ENCODE measurements around the gene TCF25.
"Not testable (repeated sequence)": the region's sequence is repeated elsewhere in the genome, so short reads cannot be mapped to it uniquely, and the experiment has no call there.

Gene TCF25

DNA sequence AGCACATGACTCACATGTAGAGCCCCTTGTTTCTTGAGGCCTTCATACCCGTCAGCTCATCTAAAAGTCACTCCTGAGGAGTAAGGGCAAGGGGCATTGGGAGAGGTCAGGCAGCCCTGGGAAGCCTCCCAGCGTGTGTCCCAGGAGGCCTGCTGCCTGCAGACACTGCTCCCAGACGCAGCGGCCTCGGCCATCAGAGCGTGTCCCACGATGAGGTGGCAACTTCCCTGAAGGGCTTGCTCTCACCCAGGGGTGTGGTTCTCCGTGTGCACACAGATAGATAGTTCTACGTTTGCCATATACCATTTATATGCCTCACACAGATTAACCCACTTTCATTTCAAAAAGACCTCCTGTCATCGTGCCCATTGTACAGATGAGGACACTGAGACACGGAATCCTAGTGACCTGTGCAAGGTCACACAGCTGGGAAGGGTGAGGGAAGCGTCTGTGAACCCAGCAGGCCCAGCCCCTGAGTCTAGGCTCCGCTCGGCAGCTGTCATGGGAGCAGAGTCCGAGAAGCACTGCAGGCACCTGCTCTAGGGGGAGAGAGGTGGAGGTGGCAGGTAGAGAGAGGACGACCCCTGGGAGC lies 58.0 kb downstream of the TCF25 start:
- DNase-seq, result no peak
- TF ChIP-seq, protein P1, sequence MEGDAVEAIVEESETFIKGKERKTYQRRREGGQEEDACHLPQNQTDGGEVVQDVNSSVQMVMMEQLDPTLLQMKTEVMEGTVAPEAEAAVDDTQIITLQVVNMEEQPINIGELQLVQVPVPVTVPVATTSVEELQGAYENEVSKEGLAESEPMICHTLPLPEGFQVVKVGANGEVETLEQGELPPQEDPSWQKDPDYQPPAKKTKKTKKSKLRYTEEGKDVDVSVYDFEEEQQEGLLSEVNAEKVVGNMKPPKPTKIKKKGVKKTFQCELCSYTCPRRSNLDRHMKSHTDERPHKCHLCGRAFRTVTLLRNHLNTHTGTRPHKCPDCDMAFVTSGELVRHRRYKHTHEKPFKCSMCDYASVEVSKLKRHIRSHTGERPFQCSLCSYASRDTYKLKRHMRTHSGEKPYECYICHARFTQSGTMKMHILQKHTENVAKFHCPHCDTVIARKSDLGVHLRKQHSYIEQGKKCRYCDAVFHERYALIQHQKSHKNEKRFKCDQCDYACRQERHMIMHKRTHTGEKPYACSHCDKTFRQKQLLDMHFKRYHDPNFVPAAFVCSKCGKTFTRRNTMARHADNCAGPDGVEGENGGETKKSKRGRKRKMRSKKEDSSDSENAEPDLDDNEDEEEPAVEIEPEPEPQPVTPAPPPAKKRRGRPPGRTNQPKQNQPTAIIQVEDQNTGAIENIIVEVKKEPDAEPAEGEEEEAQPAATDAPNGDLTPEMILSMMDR (IDR thresholded peaks at IDR 0.05), result no peak
- peaks cover 6% of the 10 kb centered on the region for H3K27me3 Mint-ChIP-seq (ENCODE audit: low read depth, poor library complexity)
- H3K27ac Mint-ChIP-seq, result peak overlapping the region; percentile 64
- no peak overlapping the region for H3K4me3 Mint-ChIP-seq
- H3K36me3 Mint-ChIP-seq (ENCODE audit: low read depth), result peaks cover 62% of the 10 kb centered on the region
- H3K9me3 Mint-ChIP-seq, result no peaks in the 10 kb centered on the region
- no peaks in the 10 kb centered on the region for H3K4me1 Mint-ChIP-seq

DNA sequence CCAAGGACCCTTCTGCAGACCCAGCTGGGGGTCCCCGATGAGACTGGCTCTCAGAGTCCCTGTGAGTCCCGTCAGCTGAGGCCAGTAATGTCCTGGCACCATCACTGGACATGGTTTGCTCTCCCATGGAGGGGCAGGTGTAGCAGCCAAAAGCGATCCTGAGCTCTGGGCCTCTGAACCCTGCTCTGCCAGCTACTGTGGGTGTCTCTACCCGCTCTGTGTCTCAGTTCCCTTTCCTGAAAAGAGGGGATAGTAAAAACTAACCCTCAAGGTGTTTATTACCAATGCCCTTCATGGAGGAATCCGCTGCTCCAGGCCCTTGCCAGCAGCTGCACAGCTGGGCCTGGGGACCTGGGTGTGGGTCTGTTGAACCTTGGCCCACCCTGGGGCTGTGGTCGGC lies 58.6 kb downstream of the TCF25 start:
- peaks cover 63% of the 10 kb centered on the region for H3K36me3 Mint-ChIP-seq (ENCODE audit: low read depth)
- H3K4me3 Mint-ChIP-seq, result no peak overlapping the region
- TF ChIP-seq, protein P1 (IDR thresholded peaks at IDR 0.05), result no peak
- H3K4me1 Mint-ChIP-seq, result no peaks in the 10 kb centered on the region
- peaks cover 6% of the 10 kb centered on the region for H3K27me3 Mint-ChIP-seq (ENCODE audit: low read depth, poor library complexity)
- H3K27ac Mint-ChIP-seq, result no peak overlapping the region
- DNase-seq, result no peak
- H3K9me3 Mint-ChIP-seq, result no peaks in the 10 kb centered on the region

DNA sequence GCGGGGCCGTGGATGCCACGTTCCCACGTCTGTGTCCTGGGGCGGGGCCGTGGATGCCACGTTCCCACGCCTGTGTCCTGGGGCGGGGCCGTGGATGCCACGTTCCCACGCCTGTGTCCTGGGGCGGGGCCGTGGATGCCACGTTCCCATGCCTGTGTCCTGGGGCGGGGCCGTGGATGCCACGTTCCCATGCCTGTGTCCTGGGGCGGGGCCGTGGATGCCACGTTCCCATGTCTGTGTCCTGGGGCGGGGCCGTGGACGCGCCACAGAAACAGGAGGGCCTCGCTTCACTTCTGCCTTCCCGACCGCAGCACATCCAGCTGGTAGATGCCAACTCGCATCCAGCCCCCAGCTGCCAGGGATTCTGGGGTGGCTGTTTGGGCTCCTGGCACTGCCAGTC lies 60.6 kb downstream of the TCF25 start:
- H3K27ac Mint-ChIP-seq; H3K4me3 Mint-ChIP-seq; H3K27me3 Mint-ChIP-seq (ENCODE audit: low read depth, poor library complexity); H3K9me3 Mint-ChIP-seq; DNase-seq: not testable (repeated sequence)
- H3K4me1 Mint-ChIP-seq, result peaks cover 14% of the 10 kb centered on the region
- peaks cover 66% of the 10 kb centered on the region for H3K36me3 Mint-ChIP-seq (ENCODE audit: low read depth)

DNA sequence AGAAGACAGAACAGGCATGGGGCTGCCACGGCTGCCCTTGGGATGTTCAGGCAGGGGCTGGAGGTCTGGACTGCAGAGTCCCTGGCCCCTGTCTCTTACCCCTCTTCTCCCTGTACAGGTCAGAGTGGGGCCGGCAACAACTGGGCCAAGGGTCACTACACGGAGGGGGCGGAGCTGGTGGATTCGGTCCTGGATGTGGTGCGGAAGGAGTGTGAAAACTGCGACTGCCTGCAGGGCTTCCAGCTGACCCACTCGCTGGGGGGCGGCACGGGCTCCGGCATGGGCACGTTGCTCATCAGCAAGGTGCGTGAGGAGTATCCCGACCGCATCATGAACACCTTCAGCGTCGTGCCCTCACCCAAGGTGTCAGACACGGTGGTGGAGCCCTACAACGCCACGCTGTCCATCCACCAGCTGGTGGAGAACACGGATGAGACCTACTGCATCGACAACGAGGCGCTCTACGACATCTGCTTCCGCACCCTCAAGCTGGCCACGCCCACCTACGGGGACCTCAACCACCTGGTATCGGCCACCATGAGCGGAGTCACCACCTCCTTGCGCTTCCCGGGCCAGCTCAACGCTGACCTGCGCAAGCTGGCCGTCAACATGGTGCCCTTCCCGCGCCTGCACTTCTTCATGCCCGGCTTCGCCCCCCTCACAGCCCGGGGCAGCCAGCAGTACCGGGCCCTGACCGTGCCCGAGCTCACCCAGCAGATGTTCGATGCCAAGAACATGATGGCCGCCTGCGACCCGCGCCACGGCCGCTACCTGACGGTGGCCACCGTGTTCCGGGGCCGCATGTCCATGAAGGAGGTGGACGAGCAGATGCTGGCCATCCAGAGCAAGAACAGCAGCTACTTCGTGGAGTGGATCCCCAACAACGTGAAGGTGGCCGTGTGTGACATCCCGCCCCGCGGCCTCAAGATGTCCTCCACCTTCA lies 61.5 kb downstream of the TCF25 start:
- H3K4me3 Mint-ChIP-seq, result no peak overlapping the region
- no peak for DNase-seq

DNA sequence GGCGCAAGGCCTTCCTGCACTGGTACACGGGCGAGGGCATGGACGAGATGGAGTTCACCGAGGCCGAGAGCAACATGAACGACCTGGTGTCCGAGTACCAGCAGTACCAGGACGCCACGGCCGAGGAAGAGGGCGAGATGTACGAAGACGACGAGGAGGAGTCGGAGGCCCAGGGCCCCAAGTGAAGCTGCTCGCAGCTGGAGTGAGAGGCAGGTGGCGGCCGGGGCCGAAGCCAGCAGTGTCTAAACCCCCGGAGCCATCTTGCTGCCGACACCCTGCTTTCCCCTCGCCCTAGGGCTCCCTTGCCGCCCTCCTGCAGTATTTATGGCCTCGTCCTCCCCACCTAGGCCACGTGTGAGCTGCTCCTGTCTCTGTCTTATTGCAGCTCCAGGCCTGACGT lies 62.2 kb downstream of the TCF25 start:
- not testable (repeated sequence) for H3K27me3 Mint-ChIP-seq (ENCODE audit: low read depth, poor library complexity); H3K9me3 Mint-ChIP-seq; H3K4me3 Mint-ChIP-seq; DNase-seq
- Mint-ChIP-seq H3K27ac (peak overlapping the region; percentile 69), H3K36me3 (ENCODE audit: low read depth) (peaks cover 51% of the 10 kb centered on the region), H3K4me1 (peaks cover 14% of the 10 kb centered on the region)

More for the DNA sequence above, 61.5 kb downstream of the TCF25 start:
- H3K36me3 Mint-ChIP-seq (ENCODE audit: low read depth), result peaks cover 57% of the 10 kb centered on the region
- peaks cover 6% of the 10 kb centered on the region for H3K27me3 Mint-ChIP-seq (ENCODE audit: low read depth, poor library complexity)
- H3K9me3 Mint-ChIP-seq, result no peaks in the 10 kb centered on the region
- TF ChIP-seq, protein P1 (IDR thresholded peaks at IDR 0.05), result no peak
- peaks cover 14% of the 10 kb centered on the region for H3K4me1 Mint-ChIP-seq
- H3K27ac Mint-ChIP-seq, result no peak overlapping the region

DNA sequence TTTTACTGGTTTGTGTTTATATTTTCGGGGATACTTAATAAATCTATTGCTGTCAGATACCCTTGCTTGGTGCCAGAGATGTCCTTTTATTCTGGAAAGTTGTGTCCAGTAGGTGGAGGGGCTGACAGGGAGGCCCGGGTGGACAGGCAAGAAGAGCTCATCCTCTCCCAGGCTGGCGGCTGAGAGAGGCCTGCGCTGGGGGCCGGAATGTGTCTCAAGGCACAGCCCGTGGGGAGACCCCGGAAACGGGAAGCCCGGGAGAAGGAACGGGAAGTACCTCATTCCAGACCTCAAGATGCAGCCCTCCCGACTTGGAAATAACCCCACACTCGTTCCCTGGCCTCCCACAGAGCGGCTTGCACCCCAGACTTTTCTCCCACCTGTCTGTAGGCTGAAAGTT lies 62.6 kb downstream of the TCF25 start:
- no peak overlapping the region for H3K4me3 Mint-ChIP-seq
- H3K36me3 Mint-ChIP-seq (ENCODE audit: low read depth), result peaks cover 47% of the 10 kb centered on the region
- TF ChIP-seq, protein P1 (IDR thresholded peaks at IDR 0.05), result no peak
- H3K27ac Mint-ChIP-seq, result no peak overlapping the region
- DNase-seq, result no peak
- no peaks in the 10 kb centered on the region for H3K9me3 Mint-ChIP-seq
- peaks cover 5% of the 10 kb centered on the region for H3K27me3 Mint-ChIP-seq (ENCODE audit: low read depth, poor library complexity)
- peaks cover 14% of the 10 kb centered on the region for H3K4me1 Mint-ChIP-seq

All from nephron progenitor cell (in vitro differentiated cells).